ENCODE data around the gene EHD3. TPM values are rescaled to one million over a fixed set of nuclear protein-coding genes. Genes with fewer than 3 reads are reported as not detected.

EHD3 gene
- total RNA-seq, 1 donor from 2014 or later = 2.6 TPM

DNA sequence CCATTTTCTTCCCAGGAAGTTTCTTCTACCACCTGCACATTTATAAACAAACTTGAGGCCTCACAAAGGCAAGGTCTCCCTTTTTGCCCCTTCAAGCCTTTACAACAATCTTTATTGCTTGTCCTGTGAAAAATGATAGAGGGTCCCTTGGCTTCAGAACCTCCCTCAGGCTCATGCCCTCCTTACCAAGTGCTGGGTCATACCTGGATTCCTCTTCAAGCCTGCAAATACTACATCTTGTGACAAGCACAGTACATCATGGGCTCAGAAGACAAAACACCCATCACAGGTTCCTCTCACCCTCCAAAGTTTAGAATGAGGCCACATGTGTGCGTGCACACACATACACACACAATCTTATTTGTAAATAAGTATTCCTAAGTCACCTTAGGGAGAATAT, 25.7 kb upstream of the EHD3 start:
- no peaks in the 10 kb centered on the region for H3K4me1 ChIP-seq (ENCODE audit: control insufficient read depth in 3 of 3, insufficient read depth in 3 of 3, low read length in 3 of 3)
- H3K9me3 ChIP-seq (ENCODE audit: control insufficient read depth in 3 of 3, low read length in 3 of 3) = no peaks in the 10 kb centered on the region
- H3K9ac ChIP-seq (ENCODE audit: low read depth in 1 of 3, low read length in 3 of 3) = no peak overlapping the region
- H3K36me3 ChIP-seq (ENCODE audit: control insufficient read depth in 3 of 3, insufficient read depth in 3 of 3, low read length in 3 of 3) = no peaks in the 10 kb centered on the region
- H3K4me3 ChIP-seq (ENCODE audit: low read length in 3 of 3) = no peak overlapping the region
- no peak overlapping the region for H3K27ac ChIP-seq (ENCODE audit: low read depth, low read length)
- peaks cover 0 to 7% (median 4%) of the 10 kb centered on the region in 3 donors for H3K27me3 ChIP-seq (ENCODE audit: control insufficient read depth in 3 of 3, insufficient read depth in 3 of 3, low read length in 3 of 3)

DNA sequence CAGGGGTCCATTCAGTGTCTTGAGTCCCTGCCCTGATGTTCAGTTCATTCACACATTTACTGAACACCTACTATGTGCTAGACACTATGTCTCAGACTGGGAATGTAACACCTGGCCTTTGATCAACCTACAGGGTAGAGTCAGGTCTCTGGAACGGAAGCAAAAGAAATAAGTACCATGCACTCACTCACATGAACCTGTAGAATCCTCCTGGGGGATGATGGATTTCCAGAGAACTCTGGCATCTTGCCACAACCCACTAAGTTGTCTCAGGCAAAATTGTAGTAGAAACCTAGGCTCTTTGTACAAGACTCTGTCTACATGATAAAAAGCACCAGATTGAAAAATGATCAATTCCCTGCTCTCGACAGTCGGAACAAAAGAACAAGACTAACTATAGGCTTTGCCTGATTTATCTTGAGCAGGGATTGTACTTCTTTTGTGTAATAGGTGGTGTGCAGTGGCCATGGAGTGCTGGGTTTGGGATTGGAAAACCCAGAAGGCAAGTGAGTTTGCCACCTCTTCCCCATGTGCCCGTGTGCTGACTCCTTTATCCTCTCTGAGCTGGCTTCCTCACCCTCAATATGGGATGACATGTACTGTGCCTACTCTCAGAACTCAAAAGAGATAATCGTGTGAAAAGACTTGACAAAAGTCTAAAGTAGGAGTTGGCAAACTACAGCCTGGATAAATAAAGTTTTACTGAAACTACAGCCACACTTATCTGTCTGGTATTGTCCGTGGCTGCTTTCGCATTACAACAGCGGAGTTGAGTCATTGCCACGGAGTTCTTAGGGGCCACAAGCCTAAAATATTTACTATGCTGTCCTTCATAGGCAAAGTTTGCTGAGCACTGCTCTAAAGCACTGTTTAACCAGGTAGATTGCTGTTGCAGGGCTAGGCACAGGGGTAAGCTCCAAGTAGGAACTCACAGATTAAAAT, 21.0 kb upstream of the EHD3 start:
- Histone ChIP-seq H3K4me3 (ENCODE audit: low read length in 3 of 3) (no peak overlapping the region), H3K36me3 (ENCODE audit: control insufficient read depth in 3 of 3, insufficient read depth in 3 of 3, low read length in 3 of 3) (no peaks in the 10 kb centered on the region), H3K4me1 (ENCODE audit: control insufficient read depth in 3 of 3, insufficient read depth in 3 of 3, low read length in 3 of 3) (no peaks in the 10 kb centered on the region), H3K9me3 (ENCODE audit: control insufficient read depth in 3 of 3, low read length in 3 of 3) (no peaks in the 10 kb centered on the region), H3K27ac (ENCODE audit: low read depth, low read length) (no peak overlapping the region), H3K27me3 (ENCODE audit: control insufficient read depth in 3 of 3, insufficient read depth in 3 of 3, low read length in 3 of 3) (no peaks in the 10 kb centered on the region), H3K9ac (ENCODE audit: low read depth in 1 of 3, low read length in 3 of 3) (no peak overlapping the region)

DNA sequence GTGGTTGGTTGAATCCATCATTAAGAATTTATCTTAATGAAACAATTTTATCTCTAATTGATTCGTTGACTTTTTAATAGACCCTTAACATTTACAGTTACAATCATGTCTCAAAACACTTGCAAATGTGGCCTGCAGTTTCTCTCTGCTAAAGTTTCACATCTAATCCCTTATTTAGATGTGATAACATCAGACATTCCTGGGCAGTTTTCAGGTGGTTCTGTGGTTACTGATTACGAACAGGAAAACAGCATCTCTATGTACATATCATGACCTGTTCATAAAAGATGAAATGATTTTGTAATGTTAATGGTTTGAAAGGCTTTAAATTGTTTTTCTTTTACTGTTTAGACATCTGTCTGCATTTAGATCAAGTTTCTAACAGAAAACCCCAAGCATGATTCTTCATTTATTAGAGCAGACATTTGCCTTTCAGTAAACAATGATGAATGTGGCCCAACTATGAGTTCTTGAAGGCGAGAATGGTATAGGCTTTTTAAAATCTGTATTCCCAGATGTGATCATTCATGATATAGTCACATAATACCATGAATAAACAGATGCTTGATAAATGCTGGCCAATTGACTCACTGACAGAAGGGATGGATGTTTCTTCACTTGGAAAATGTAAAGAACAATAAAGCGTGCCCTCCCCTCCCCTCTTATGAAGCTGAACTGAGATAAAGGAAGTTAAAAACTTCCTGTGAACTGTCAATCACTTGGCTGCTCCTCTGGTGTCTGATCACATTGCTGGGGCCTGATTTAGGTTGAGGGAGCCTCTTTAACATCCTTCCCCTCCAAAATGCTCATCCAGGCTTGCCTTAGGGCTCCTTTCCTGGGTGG, 20.1 kb upstream of the EHD3 start:
- Histone ChIP-seq H3K9ac (ENCODE audit: low read depth in 1 of 3, low read length in 3 of 3) (no peak overlapping the region), H3K9me3 (ENCODE audit: control insufficient read depth in 3 of 3, low read length in 3 of 3) (no peaks in the 10 kb centered on the region), H3K27ac (ENCODE audit: low read depth, low read length) (no peak overlapping the region), H3K27me3 (ENCODE audit: control insufficient read depth in 3 of 3, insufficient read depth in 3 of 3, low read length in 3 of 3) (peaks cover 0 to 1% (median 0%) of the 10 kb centered on the region in 3 donors), H3K4me1 (ENCODE audit: control insufficient read depth in 3 of 3, insufficient read depth in 3 of 3, low read length in 3 of 3) (no peaks in the 10 kb centered on the region), H3K4me3 (ENCODE audit: low read length in 3 of 3) (no peak overlapping the region), H3K36me3 (ENCODE audit: control insufficient read depth in 3 of 3, insufficient read depth in 3 of 3, low read length in 3 of 3) (no peaks in the 10 kb centered on the region)

DNA sequence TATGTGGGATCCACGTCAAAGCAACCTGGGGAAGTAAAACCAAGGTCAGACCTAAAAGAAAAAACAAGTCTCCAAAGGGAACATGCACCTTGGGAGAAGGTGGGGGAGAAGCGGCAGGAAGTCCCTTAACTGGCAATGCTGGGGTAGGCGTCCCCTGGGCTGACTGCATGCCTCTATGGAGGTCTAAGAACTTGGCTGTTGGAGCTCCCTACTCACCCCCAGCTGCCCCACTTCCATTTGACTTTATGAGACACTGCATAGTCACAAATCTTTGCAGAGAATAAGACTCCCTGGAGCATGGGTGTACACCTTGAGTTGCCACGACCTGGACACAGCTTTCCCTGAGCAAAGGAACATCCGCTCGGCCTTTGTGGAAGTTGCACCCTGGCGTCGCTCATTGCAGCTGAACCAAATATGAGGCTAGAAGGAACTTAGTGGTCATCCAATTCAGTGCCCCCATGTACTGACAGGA, 19.5 kb upstream of the EHD3 start:
- no peak overlapping the region for H3K4me3 ChIP-seq (ENCODE audit: low read length in 3 of 3)
- H3K9ac ChIP-seq (ENCODE audit: low read depth in 1 of 3, low read length in 3 of 3) = no peak overlapping the region
- no peaks in the 10 kb centered on the region for H3K9me3 ChIP-seq (ENCODE audit: control insufficient read depth in 3 of 3, low read length in 3 of 3)
- H3K27me3 ChIP-seq (ENCODE audit: control insufficient read depth in 3 of 3, insufficient read depth in 3 of 3, low read length in 3 of 3) = peaks cover 0 to 6% (median 0%) of the 10 kb centered on the region in 3 donors
- no peak overlapping the region for H3K27ac ChIP-seq (ENCODE audit: low read depth, low read length)
- no peaks in the 10 kb centered on the region for H3K4me1 ChIP-seq (ENCODE audit: control insufficient read depth in 3 of 3, insufficient read depth in 3 of 3, low read length in 3 of 3)
- H3K36me3 ChIP-seq (ENCODE audit: control insufficient read depth in 3 of 3, insufficient read depth in 3 of 3, low read length in 3 of 3) = no peaks in the 10 kb centered on the region

DNA sequence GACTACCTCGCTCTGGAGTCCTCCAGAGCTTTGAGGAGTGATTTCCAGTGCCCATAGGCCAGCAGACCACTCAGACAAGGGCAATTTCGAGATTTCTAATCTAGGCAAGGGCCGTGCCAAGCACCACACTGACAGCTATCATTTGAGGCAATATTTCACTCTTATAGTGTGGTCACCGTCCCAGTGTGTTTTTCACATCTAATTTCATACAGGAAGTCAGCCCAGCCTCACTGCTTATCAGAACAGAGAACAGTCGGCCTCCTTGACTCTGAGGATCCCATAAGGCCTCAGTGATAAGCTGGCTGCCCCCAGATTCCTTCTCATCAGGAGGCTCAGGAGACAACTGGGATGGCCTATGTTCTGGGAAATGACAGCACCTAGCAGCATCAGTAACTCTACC, 17.2 kb upstream of the EHD3 start:
- peaks cover 0 to 12% (median 2%) of the 10 kb centered on the region in 3 donors for H3K27me3 ChIP-seq (ENCODE audit: control insufficient read depth in 3 of 3, insufficient read depth in 3 of 3, low read length in 3 of 3)
- H3K27ac ChIP-seq (ENCODE audit: low read depth, low read length) = no peak overlapping the region
- H3K4me1 ChIP-seq (ENCODE audit: control insufficient read depth in 3 of 3, insufficient read depth in 3 of 3, low read length in 3 of 3) = no peaks in the 10 kb centered on the region
- H3K9ac ChIP-seq (ENCODE audit: low read depth in 1 of 3, low read length in 3 of 3) = no peak overlapping the region
- H3K4me3 ChIP-seq (ENCODE audit: low read length in 3 of 3) = no peak overlapping the region
- H3K36me3 ChIP-seq (ENCODE audit: control insufficient read depth in 3 of 3, insufficient read depth in 3 of 3, low read length in 3 of 3) = no peaks in the 10 kb centered on the region
- H3K9me3 ChIP-seq (ENCODE audit: control insufficient read depth in 3 of 3, low read length in 3 of 3) = no peaks in the 10 kb centered on the region

DNA sequence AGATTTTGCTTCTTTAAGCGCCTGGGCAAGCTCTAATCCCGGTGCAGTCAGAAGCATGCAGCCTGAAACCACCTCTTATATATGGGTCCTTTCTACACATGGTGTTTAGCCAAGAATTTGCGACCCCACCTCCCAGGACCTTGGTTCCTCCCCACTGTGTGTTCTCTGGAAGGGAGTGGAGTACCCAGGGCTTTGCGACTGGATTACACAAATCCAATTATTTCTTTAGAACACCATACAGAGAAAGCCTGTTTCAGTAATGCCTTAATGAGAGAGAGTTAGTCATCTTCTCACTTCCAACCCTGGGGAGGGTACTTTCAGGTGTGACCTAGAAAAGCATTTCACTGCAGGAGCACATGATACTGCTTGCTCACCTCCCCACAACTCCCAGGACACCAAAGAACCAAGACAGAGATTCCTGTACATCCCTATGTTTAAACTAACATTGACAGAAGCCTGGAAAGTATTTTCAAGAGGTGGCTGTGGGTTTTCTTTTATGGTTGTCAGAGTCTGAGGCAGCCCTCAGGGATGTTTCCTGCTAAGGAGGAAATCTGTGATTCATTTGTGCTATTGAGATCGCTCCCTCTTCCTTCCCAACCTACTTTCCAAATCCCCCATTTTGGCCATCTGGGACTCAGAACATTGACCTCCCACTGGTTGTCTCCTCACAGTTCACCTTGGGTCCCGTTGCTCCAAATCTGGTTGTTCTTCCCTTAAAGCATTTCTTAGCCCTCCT, 16.3 kb upstream of the EHD3 start, which contains the start of gene CAPN14:
Gene CAPN14, minus strand, starts transcription at position 51 of the 736 bp plus-strand sequence. CDS start 12,068 bp downstream, outside the sequence.
- Histone ChIP-seq H3K9ac (ENCODE audit: low read depth in 1 of 3, low read length in 3 of 3) (no peak within 1 kb of the TSS), H3K27me3 (ENCODE audit: control insufficient read depth in 3 of 3, insufficient read depth in 3 of 3, low read length in 3 of 3) (peaks cover 0 to 12% (median 3%) of the 10 kb centered on the region in 3 donors), H3K27ac (ENCODE audit: low read depth, low read length) (no peak within 1 kb of the TSS), H3K36me3 (ENCODE audit: control insufficient read depth in 3 of 3, insufficient read depth in 3 of 3, low read length in 3 of 3) (no peaks in the 10 kb centered on the region), H3K9me3 (ENCODE audit: control insufficient read depth in 3 of 3, low read length in 3 of 3) (no peaks in the 10 kb centered on the region), H3K4me1 (ENCODE audit: control insufficient read depth in 3 of 3, insufficient read depth in 3 of 3, low read length in 3 of 3) (no peaks in the 10 kb centered on the region), H3K4me3 (ENCODE audit: low read length in 3 of 3) (no peak within 1 kb of the TSS)

DNA sequence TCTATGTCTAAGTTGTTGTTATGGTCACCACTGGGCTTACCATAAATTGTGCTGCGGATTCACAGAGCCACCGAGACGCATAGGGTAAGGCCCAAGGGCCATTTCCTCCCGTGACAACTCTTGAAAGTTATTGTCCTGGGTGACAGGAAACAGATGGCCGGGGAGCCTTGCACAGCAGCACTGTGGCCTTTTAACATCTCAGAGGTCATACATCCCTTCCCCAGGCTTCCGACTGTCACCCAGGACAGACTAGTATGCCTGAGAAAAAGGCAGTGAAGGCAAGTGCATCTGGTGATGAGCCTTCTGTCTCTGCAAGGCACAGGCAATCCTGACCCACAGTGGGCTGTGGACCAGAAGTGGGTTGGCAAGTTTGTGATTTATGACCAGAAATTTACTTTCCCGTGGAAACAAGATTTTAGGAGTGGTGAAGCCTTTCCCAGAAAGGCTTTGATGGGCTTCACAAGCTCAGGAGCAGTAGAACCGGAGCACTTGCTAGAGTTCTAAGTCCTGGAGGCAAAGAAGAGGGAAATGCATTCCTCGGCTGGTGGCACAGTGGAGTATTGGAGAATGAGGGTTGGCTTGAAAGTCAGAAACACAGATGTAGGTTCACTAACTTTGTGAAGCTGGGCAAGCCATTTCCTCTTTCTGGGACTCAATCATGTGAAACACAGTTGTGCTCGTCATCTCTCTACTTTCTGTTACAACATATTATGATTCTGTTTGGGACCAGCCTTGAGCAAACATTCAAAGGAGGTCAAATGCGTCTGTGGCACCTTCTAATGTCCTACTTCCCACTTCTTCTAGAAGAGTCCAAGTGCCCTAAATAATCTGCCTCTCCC, 14.6 kb upstream of the EHD3 start:
- Histone ChIP-seq H3K27me3 (ENCODE audit: control insufficient read depth in 3 of 3, insufficient read depth in 3 of 3, low read length in 3 of 3) (peaks cover 0 to 15% (median 3%) of the 10 kb centered on the region in 3 donors), H3K9me3 (ENCODE audit: control insufficient read depth in 3 of 3, low read length in 3 of 3) (no peaks in the 10 kb centered on the region), H3K9ac (ENCODE audit: low read depth in 1 of 3, low read length in 3 of 3) (no peak overlapping the region), H3K27ac (ENCODE audit: low read depth, low read length) (peak overlapping the region; percentile 19), H3K4me1 (ENCODE audit: control insufficient read depth in 3 of 3, insufficient read depth in 3 of 3, low read length in 3 of 3) (no peaks in the 10 kb centered on the region), H3K4me3 (ENCODE audit: low read length in 3 of 3) (no peak overlapping the region), H3K36me3 (ENCODE audit: control insufficient read depth in 3 of 3, insufficient read depth in 3 of 3, low read length in 3 of 3) (no peaks in the 10 kb centered on the region)

DNA sequence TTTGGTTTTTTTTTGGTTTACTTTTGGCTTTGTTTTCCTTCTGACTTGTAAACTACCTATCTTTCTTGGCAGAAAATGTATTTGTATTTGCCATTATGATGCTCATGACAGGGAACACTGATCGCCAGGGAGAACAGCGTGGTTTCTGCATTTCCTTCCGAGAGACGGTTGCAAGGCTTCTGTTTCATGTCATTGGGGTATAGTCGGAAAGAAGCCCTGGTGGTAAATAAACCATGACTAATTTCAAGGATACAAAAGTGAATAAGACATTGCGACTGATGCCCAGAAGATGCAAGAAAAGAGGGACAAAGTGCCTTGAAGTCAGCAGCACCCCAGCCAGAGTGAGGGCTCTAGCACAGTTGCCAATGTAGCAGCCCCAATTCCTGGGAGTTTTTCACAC, 12.4 kb upstream of the EHD3 start:
- H3K27ac ChIP-seq (ENCODE audit: low read depth, low read length) = no peak overlapping the region
- no peaks in the 10 kb centered on the region for H3K4me1 ChIP-seq (ENCODE audit: control insufficient read depth in 3 of 3, insufficient read depth in 3 of 3, low read length in 3 of 3)
- H3K4me3 ChIP-seq (ENCODE audit: low read length in 3 of 3) = no peak overlapping the region
- H3K36me3 ChIP-seq (ENCODE audit: control insufficient read depth in 3 of 3, insufficient read depth in 3 of 3, low read length in 3 of 3) = no peaks in the 10 kb centered on the region
- no peaks in the 10 kb centered on the region for H3K9me3 ChIP-seq (ENCODE audit: control insufficient read depth in 3 of 3, low read length in 3 of 3)
- H3K27me3 ChIP-seq (ENCODE audit: control insufficient read depth in 3 of 3, insufficient read depth in 3 of 3, low read length in 3 of 3) = peaks cover 3 to 16% (median 3%) of the 10 kb centered on the region in 3 donors
- H3K9ac ChIP-seq (ENCODE audit: low read depth in 1 of 3, low read length in 3 of 3) = no peak overlapping the region

DNA sequence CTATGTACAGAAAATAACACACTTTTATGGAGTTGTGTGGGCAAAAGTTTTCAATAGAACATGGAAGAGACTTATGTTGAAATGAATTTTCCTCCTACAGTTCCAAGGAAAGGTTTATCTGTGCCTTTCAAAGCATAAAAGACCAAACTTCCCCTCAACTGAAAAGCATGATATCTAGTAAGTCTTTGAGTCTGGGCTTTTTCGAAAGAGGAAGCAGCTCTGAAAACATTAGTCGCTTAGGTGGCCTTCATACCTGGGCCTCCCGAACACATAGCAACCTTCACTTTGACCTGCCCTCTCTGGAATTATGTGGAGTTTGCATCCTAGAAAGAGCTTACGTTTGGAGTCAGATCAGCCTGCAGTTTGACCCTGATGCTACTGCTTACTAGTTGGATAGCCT, 11.9 kb upstream of the EHD3 start:
- Histone ChIP-seq H3K4me3 (ENCODE audit: low read length in 3 of 3) (no peak overlapping the region), H3K9me3 (ENCODE audit: control insufficient read depth in 3 of 3, low read length in 3 of 3) (no peaks in the 10 kb centered on the region), H3K27ac (ENCODE audit: low read depth, low read length) (no peak overlapping the region), H3K9ac (ENCODE audit: low read depth in 1 of 3, low read length in 3 of 3) (no peak overlapping the region), H3K27me3 (ENCODE audit: control insufficient read depth in 3 of 3, insufficient read depth in 3 of 3, low read length in 3 of 3) (peaks cover 3 to 18% (median 7%) of the 10 kb centered on the region in 3 donors), H3K36me3 (ENCODE audit: control insufficient read depth in 3 of 3, insufficient read depth in 3 of 3, low read length in 3 of 3) (no peaks in the 10 kb centered on the region), H3K4me1 (ENCODE audit: control insufficient read depth in 3 of 3, insufficient read depth in 3 of 3, low read length in 3 of 3) (no peaks in the 10 kb centered on the region)
